ENCODE results near the gene APBA1. TPM values are rescaled to one million over a fixed set of nuclear protein-coding genes. Genes with fewer than 3 reads are reported as not detected.

The APBA1 gene
- total RNA-seq, 2 donors from 2014 or later = 6.3 to 7.5 TPM

- Histone ChIP-seq H3K9ac (ENCODE audit: low read depth in 2 of 2, low read length in 2 of 2) (no peak overlapping the region), H3K9me3 (no peaks in the 10 kb centered on the region), H3K4me1 (no peaks in the 10 kb centered on the region), H3K36me3 (no peaks in the 10 kb centered on the region), H3K27me3 (no peaks in the 10 kb centered on the region), H3K4me3 (no peak overlapping the region), H3K27ac (no peak overlapping the region)
- TF ChIP-seq CTCF (IDR thresholded peaks at IDR 0.05) = no peak
- DNase-seq = no peak
- intact Hi-C loops (cut with DNase I) = no loop called here
These were observed 242.9 kb downstream of the APBA1 start for GRCh38 chr9:69429281-69429680.

- no peak overlapping the region for H3K4me3 ChIP-seq
- no peaks in the 10 kb centered on the region for H3K36me3 ChIP-seq
- intact Hi-C loops (cut with DNase I) = no loop called here
- no peaks in the 10 kb centered on the region for H3K27me3 ChIP-seq
- H3K27ac ChIP-seq = no peak overlapping the region
- TF ChIP-seq CTCF (IDR thresholded peaks at IDR 0.05) = no peak
- no peak overlapping the region for H3K9ac ChIP-seq (ENCODE audit: low read depth in 2 of 2, low read length in 2 of 2)
- no peak for DNase-seq
- H3K9me3 ChIP-seq = no peaks in the 10 kb centered on the region
- H3K4me1 ChIP-seq = no peaks in the 10 kb centered on the region
These were observed 244.0 kb downstream of the APBA1 start for GRCh38 chr9:69428017-69428785.

- Histone ChIP-seq H3K9me3 (no peaks in the 10 kb centered on the region), H3K36me3 (no peaks in the 10 kb centered on the region), H3K27me3 (no peaks in the 10 kb centered on the region), H3K9ac (ENCODE audit: low read depth in 2 of 2, low read length in 2 of 2) (no peak overlapping the region), H3K27ac (no peak overlapping the region), H3K4me1 (no peaks in the 10 kb centered on the region), H3K4me3 (no peak overlapping the region)
- TF ChIP-seq CTCF (IDR thresholded peaks at IDR 0.05) = no peak
- intact Hi-C loops (cut with DNase I) = no loop called here
- DNase-seq = no peak
These were observed 244.9 kb downstream of the APBA1 start for GRCh38 chr9:69427286-69427685.

GRCh38 chr9:69425136-69425801 is 246.9 kb downstream of the APBA1 start:
- intact Hi-C loops (cut with DNase I) = no loop called here
- Histone ChIP-seq H3K4me3 (no peak overlapping the region), H3K36me3 (no peaks in the 10 kb centered on the region), H3K9ac (ENCODE audit: low read depth in 2 of 2, low read length in 2 of 2) (no peak overlapping the region), H3K9me3 (no peaks in the 10 kb centered on the region), H3K4me1 (no peaks in the 10 kb centered on the region), H3K27me3 (no peaks in the 10 kb centered on the region), H3K27ac (no peak overlapping the region)
- no peak for TF ChIP-seq CTCF (IDR thresholded peaks at IDR 0.05)
- DNase-seq = no peak

- Histone ChIP-seq H3K36me3 (no peaks in the 10 kb centered on the region), H3K9me3 (no peaks in the 10 kb centered on the region), H3K9ac (ENCODE audit: low read depth in 2 of 2, low read length in 2 of 2) (no peak overlapping the region), H3K4me3 (no peak overlapping the region), H3K27ac (no peak overlapping the region), H3K4me1 (no peaks in the 10 kb centered on the region), H3K27me3 (no peaks in the 10 kb centered on the region)
- intact Hi-C loops (cut with DNase I) = loop anchor here (2.0 to 5.0 kb wide), 3 partner anchors 127 to 500 kb away; no protein-coding TSS in a partner anchor
- peak; percentile 78 for TF ChIP-seq CTCF (IDR thresholded peaks at IDR 0.05)
- DNase-seq = peak; percentile 62
These were observed 250.0 kb downstream of the APBA1 start for GRCh38 chr9:69421908-69422801.

Measured in colonic mucosa (tissue), 4 donors.